GM19099 (cell line): Measurements from ENCODE around the gene SDHAF1.
A peak's percentile ranks its signal among the peaks of the same experiment; 100 is the strongest.

Source experiments
- POLR2A ChIP-seq: IDR thresholded peaks from 3 replicates; pipeline ENCODE4 v1.6.1; 2011; ENCODE audit warnings: low read depth; ENCODE audit not compliant: insufficient read length; ENCODE audit errors: extremely low read depth

Gene SDHAF1

GRCh38 chr19:36008336-36008978, 13.5 kb downstream of the SDHAF1 start, which contains the start of gene SYNE4:
Gene SYNE4 (minus strand): TSS chr19:36008813. CDS start chr19:36008681, 132 bp downstream.
- TF ChIP-seq POLR2A: no peak

- no peak for TF ChIP-seq POLR2A
These were observed 14.2 kb downstream of the SDHAF1 start for GRCh38 chr19:36009220-36009619.

- no peak for TF ChIP-seq POLR2A
These were observed 14.8 kb downstream of the SDHAF1 start for GRCh38 chr19:36009633-36010379.

- no peak for TF ChIP-seq POLR2A
These were observed 15.4 kb downstream of the SDHAF1 start for GRCh38 chr19:36010402-36010801.

GRCh38 chr19:36013280-36014011, 18.5 kb downstream of the SDHAF1 start:
- TF ChIP-seq POLR2A: no peak

- TF ChIP-seq POLR2A: peak; percentile 61
These were observed 19.3 kb downstream of the SDHAF1 start, which contains the start of gene ALKBH6 for GRCh38 chr19:36014012-36014924. Gene ALKBH6 (minus strand): TSS chr19:36014213. CDS start chr19:36013397, 816 bp downstream.

GRCh38 chr19:36019061-36019670, 24.2 kb downstream of the SDHAF1 start:
- no peak for TF ChIP-seq POLR2A

- no peak for TF ChIP-seq POLR2A
These were observed 28.4 kb downstream of the SDHAF1 start for GRCh38 chr19:36023432-36023831.

- no peak for TF ChIP-seq POLR2A
These were observed 30.6 kb downstream of the SDHAF1 start for GRCh38 chr19:36025541-36025940.

- no peak for TF ChIP-seq POLR2A
These were observed 31.3 kb downstream of the SDHAF1 start for GRCh38 chr19:36026091-36026876.

GRCh38 chr19:36027696-36028095, 32.7 kb downstream of the SDHAF1 start:
- no peak for TF ChIP-seq POLR2A

- TF ChIP-seq POLR2A: no peak
These were observed 33.5 kb downstream of the SDHAF1 start for GRCh38 chr19:36028313-36029041.

GRCh38 chr19:36030264-36031148, 35.5 kb downstream of the SDHAF1 start:
- no peak for TF ChIP-seq POLR2A
